NCI-H1436 treated with DMSO at 0.1 percent for 48 hours (cell line): ENCODE data around the gene SEZ6.
"Not testable (repeated sequence)": the region's sequence is repeated elsewhere in the genome, so short reads cannot be mapped to it uniquely, and the experiment has no call there.

Experiments
- DNase-seq: peaks from one replicate; lab custom pipeline; 2025; lab: John Stamatoyannopoulos, UW

Gene SEZ6

GRCh38 chr17:28935744-28936460 lies 69.9 kb downstream of the SEZ6 start:
- DNase-seq: no peak

- DNase-seq: not testable (repeated sequence)
Measured at GRCh38 chr17:28934508-28934907, 71.3 kb downstream of the SEZ6 start.

GRCh38 chr17:28929787-28930186 lies 76.0 kb downstream of the SEZ6 start:
- no peak for DNase-seq

- no peak for DNase-seq
Measured at GRCh38 chr17:28928061-28928460, 77.8 kb downstream of the SEZ6 start.

GRCh38 chr17:28926786-28927185 lies 79.0 kb downstream of the SEZ6 start:
- DNase-seq: no peak

GRCh38 chr17:28926366-28926765 lies 79.5 kb downstream of the SEZ6 start:
- DNase-seq: no peak

GRCh38 chr17:28925912-28926365 lies 79.9 kb downstream of the SEZ6 start:
- no peak for DNase-seq

GRCh38 chr17:28920201-28920600 lies 85.6 kb downstream of the SEZ6 start:
- DNase-seq: no peak

- no peak for DNase-seq
Measured at GRCh38 chr17:28918295-28918694, 87.5 kb downstream of the SEZ6 start.

- DNase-seq: no peak
Measured at GRCh38 chr17:28917465-28917864, 88.4 kb downstream of the SEZ6 start.

GRCh38 chr17:28917029-28917428 lies 88.8 kb downstream of the SEZ6 start:
- no peak for DNase-seq

- DNase-seq: no peak
Measured at GRCh38 chr17:28916302-28916934, 89.4 kb downstream of the SEZ6 start.

GRCh38 chr17:28912938-28913333 lies 92.9 kb downstream of the SEZ6 start:
- no peak for DNase-seq

GRCh38 chr17:28912281-28912937 lies 93.4 kb downstream of the SEZ6 start:
- DNase-seq: no peak

GRCh38 chr17:28911411-28912045 lies 94.3 kb downstream of the SEZ6 start:
- no peak for DNase-seq

GRCh38 chr17:28910534-28910933 lies 95.3 kb downstream of the SEZ6 start:
- DNase-seq: no peak

GRCh38 chr17:28908640-28909167 lies 97.1 kb downstream of the SEZ6 start:
- DNase-seq: no peak

- no peak for DNase-seq
Measured at GRCh38 chr17:28907709-28908475, 97.9 kb downstream of the SEZ6 start.

GRCh38 chr17:28906706-28907438 lies 99.0 kb downstream of the SEZ6 start:
- no peak for DNase-seq

GRCh38 chr17:28906276-28906675 lies 99.6 kb downstream of the SEZ6 start:
- no peak for DNase-seq
